ENCODE measurements around the gene QSER1.

DNA sequence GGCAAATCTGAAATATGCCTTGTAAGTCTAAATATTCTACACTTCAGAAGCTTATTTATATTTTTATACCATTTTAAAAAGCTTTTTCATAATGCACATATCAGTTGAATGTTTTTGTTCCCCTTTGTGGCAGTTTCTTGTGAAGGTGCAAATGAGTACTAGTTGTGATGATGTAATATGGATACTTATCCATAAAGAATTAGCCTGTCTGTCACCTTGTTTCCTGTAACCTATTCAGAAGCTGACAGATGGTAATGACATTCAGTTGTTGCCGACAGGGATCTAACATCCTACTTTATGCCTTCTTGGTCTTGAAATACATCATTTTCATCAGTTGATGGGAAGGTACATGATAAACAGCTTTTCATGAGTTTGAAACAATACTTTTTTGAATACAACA is 2.9 kb downstream of the QSER1 start:
- TF ChIP-seq, protein P1, sequence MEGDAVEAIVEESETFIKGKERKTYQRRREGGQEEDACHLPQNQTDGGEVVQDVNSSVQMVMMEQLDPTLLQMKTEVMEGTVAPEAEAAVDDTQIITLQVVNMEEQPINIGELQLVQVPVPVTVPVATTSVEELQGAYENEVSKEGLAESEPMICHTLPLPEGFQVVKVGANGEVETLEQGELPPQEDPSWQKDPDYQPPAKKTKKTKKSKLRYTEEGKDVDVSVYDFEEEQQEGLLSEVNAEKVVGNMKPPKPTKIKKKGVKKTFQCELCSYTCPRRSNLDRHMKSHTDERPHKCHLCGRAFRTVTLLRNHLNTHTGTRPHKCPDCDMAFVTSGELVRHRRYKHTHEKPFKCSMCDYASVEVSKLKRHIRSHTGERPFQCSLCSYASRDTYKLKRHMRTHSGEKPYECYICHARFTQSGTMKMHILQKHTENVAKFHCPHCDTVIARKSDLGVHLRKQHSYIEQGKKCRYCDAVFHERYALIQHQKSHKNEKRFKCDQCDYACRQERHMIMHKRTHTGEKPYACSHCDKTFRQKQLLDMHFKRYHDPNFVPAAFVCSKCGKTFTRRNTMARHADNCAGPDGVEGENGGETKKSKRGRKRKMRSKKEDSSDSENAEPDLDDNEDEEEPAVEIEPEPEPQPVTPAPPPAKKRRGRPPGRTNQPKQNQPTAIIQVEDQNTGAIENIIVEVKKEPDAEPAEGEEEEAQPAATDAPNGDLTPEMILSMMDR (conservative IDR thresholded peaks at IDR 0.05 in 1 of 2, IDR thresholded peaks at IDR 0.05 in 1 of 2; ENCODE audit: low read depth in 1 of 2, low read length in 2 of 2), result no peak
- TF ChIP-seq EZH2 (IDR thresholded peaks at IDR 0.05; ENCODE audit: low read length, missing control alignments), result no peak
